ENCODE measurements around the gene PRX. TPM values are rescaled to one million over a fixed set of nuclear protein-coding genes. Genes with fewer than 3 reads are reported as not detected.
A peak's percentile ranks its signal among the peaks of the same experiment; 100 is the strongest.

The PRX gene
- total and polyA plus RNA-seq, 2 of the 4 experiments (the other 2 are of a cell fraction), result 0.90 to 1.7 TPM

DNA sequence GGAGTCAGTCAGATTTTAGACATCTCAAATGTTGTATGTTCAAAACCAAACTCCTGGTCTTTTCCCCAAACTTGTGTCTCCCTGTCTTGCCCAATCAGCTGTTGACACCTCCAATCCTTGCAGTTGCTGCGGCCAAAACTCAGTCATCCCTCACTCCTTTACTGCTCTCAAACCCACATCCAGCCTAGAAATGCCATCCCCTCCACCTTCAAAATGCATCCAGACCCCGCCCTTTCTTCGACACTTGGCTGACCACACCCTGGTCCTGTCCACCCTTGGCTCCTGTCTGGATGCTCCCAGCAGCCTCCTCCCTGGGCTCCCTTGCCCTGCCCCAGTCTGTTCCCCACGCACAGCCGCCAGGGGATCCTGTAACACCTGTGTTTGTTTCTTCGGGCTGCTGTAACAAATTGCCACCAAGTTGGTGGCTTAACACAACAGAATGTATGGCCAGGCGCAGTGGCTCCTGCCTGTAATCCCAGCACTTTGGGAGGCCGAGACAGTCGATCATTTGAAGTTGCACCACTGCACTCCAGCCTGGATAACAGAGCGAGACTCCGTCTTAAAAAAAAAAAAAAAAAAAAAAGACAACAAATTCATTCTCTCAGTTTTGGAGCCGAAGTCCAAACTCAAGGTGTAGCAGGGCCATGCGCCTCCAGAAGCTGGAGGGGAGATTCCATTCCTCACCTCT lies 53.0 kb downstream of the PRX start:
- Histone ChIP-seq H3K4ac (ENCODE audit: low read depth, low read length) (no peak overlapping the region), H3K23ac (ENCODE audit: low read depth, low read length) (no peak overlapping the region), H3K36me3 (ENCODE audit: control insufficient read depth, insufficient read depth, low read length) (peaks cover 5% of the 10 kb centered on the region; the same call in 1 of the 2 replicates), H3K9me3 (ENCODE audit: control insufficient read depth, insufficient read depth, low read length) (no peaks in the 10 kb centered on the region), H2AK5ac (ENCODE audit: low read depth, low read length) (no peak overlapping the region), H3K14ac (replicated peaks; ENCODE audit: low read depth, low read length) (no peak overlapping the region), H4K20me1 (ENCODE audit: insufficient read depth, low read length) (0 out of 2 replicates have a peak, but pooled peaks cover 7% of the 10 kb centered on the region), H2AFZ (replicated peaks; ENCODE audit: low read length, poor library complexity) (no peak overlapping the region), H2BK5ac (ENCODE audit: low read depth, low read length, poor library complexity, severe bottlenecking) (no peak overlapping the region), H3K18ac (ENCODE audit: low read depth, low read length) (no peak overlapping the region), H3K27ac (ENCODE audit: insufficient read depth, low read length) (no peak overlapping the region), H3K9me1 (ENCODE audit: insufficient read depth, low read length) (peaks cover 15% of the 10 kb centered on the region), H3K4me2 (ENCODE audit: low read depth, low read length) (no peak overlapping the region), H4K91ac (ENCODE audit: insufficient read depth, low read depth, low read length) (no peak overlapping the region), H4K5ac (ENCODE audit: low read depth, low read length) (no peak overlapping the region), H2AK9ac (replicated peaks; ENCODE audit: low read depth, low read length, poor library complexity) (peak overlapping the region; percentile 34), H2BK120ac (ENCODE audit: low read depth, low read length) (no peak overlapping the region), H3K56ac (ENCODE audit: extremely low read depth, insufficient read depth, low read length) (no peak overlapping the region), H3K9ac (ENCODE audit: low read depth, low read length) (no peak overlapping the region), H2BK15ac (ENCODE audit: low read depth, low read length) (no peak overlapping the region), H3K27me3 (ENCODE audit: control insufficient read depth, insufficient read depth, low read length) (no peaks in the 10 kb centered on the region), H3K4me3 (ENCODE audit: insufficient read depth, low read depth, low read length) (no peak overlapping the region), H2BK20ac (ENCODE audit: low read depth, low read length) (no peak overlapping the region), H4K8ac (ENCODE audit: low read depth in 2 of 2, low read length in 2 of 2) (no peak overlapping the region), H3K4me1 (ENCODE audit: control insufficient read depth, insufficient read depth, low read length) (peaks cover 6% of the 10 kb centered on the region), H3K79me1 (ENCODE audit: low read depth in 1 of 2, low read length in 2 of 2) (peaks cover 14 to 40% of the 10 kb centered on the region in 2 experiments)
- 83% methylated on average over 5 of the region's 13 CpGs; no CpG with 5 or more reads in 1 of the 2 experiments for WGBS, 2 experiments (ENCODE audit: extremely low coverage in 2 of 2, insufficient read length in 1 of 2)
- TF ChIP-seq, protein P1, sequence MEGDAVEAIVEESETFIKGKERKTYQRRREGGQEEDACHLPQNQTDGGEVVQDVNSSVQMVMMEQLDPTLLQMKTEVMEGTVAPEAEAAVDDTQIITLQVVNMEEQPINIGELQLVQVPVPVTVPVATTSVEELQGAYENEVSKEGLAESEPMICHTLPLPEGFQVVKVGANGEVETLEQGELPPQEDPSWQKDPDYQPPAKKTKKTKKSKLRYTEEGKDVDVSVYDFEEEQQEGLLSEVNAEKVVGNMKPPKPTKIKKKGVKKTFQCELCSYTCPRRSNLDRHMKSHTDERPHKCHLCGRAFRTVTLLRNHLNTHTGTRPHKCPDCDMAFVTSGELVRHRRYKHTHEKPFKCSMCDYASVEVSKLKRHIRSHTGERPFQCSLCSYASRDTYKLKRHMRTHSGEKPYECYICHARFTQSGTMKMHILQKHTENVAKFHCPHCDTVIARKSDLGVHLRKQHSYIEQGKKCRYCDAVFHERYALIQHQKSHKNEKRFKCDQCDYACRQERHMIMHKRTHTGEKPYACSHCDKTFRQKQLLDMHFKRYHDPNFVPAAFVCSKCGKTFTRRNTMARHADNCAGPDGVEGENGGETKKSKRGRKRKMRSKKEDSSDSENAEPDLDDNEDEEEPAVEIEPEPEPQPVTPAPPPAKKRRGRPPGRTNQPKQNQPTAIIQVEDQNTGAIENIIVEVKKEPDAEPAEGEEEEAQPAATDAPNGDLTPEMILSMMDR (conservative IDR thresholded peaks at IDR 0.05; ENCODE audit: low read depth, low read length), result no peak
- TF ChIP-seq USF2 (IDR thresholded peaks at IDR 0.05; ENCODE audit: low read depth, low read length) (no peak), RFX5 (IDR thresholded peaks at IDR 0.05; ENCODE audit: low read depth, low read length) (no peak), FOS (IDR thresholded peaks at IDR 0.05; ENCODE audit: low read depth, low read length) (no peak), BHLHE40 (IDR thresholded peaks at IDR 0.05; ENCODE audit: low read depth, low read length) (no peak), NFE2L2 (IDR thresholded peaks at IDR 0.05; ENCODE audit: low read depth, low read length) (no peak), RAD21 (IDR thresholded peaks at IDR 0.05; ENCODE audit: low read length) (no peak), CEBPB (IDR thresholded peaks at IDR 0.05; ENCODE audit: low read depth, low read length) (no peak), POLR2A (IDR thresholded peaks at IDR 0.05; ENCODE audit: low read depth, low read length) (no peak), MAZ (IDR thresholded peaks at IDR 0.05; ENCODE audit: borderline replicate concordance, low read depth, low read length) (no peak), SMC3 (IDR thresholded peaks at IDR 0.05; ENCODE audit: low read depth, low read length) (no peak), MXI1 (IDR thresholded peaks at IDR 0.05; ENCODE audit: borderline replicate concordance, low read depth, low read length) (no peak), CHD1 (IDR thresholded peaks at IDR 0.05; ENCODE audit: low read depth, low read length) (no peak), MAFK (IDR thresholded peaks at IDR 0.05; ENCODE audit: low read depth, low read length) (no peak), RCOR1 (IDR thresholded peaks at IDR 0.05; ENCODE audit: insufficient replicate concordance, low read length) (no peak)
- TF ChIP-seq, protein P2, sequence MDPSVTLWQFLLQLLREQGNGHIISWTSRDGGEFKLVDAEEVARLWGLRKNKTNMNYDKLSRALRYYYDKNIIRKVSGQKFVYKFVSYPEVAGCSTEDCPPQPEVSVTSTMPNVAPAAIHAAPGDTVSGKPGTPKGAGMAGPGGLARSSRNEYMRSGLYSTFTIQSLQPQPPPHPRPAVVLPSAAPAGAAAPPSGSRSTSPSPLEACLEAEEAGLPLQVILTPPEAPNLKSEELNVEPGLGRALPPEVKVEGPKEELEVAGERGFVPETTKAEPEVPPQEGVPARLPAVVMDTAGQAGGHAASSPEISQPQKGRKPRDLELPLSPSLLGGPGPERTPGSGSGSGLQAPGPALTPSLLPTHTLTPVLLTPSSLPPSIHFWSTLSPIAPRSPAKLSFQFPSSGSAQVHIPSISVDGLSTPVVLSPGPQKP (IDR thresholded peaks at IDR 0.05; ENCODE audit: borderline replicate concordance, low read depth, low read length), result no peak
- dilution Hi-C loops (cut with HindIII; ENCODE audit: low sequenced_read_pairs, unreplicated experiment) (no loop called here), intact Hi-C loops (cut with micrococcal nuclease) (no loop called here), in situ Hi-C loops (cut with MboI; ENCODE audit: low sequenced_read_pairs) (no loop called here)
- ChIA-PET CTCF (interaction anchor here (0.5 kb wide), 1 partner anchor 816 kb away, joined by 3 read pairs; no protein-coding TSS in a partner anchor), POLR2A (ENCODE audit: unreplicated experiment) (no interaction called here)
- no peak for DNase-seq
- no TSS peak for BruUV-seq (replicated peaks)
- ATAC-seq (ENCODE audit: low read depth), result no peak
